IPS-18a (cell line): ENCODE data around the gene RAB11A.

Experiments
- H3K27ac ChIP-seq: one replicate; pipeline ENCODE4 v1.5.1; 2013; ENCODE audit warnings: low read length
- H3K27me3 ChIP-seq: one replicate; pipeline ENCODE4 v1.6.1; 2013; ENCODE audit warnings: mild to moderate bottlenecking, low read length; ENCODE audit not compliant: control insufficient read depth, insufficient read depth
- H3K36me3 ChIP-seq: one replicate; pipeline ENCODE4 v1.6.1; 2013; ENCODE audit warnings: low read depth, low read length; ENCODE audit not compliant: control insufficient read depth
- H3K4me1 ChIP-seq: one replicate; pipeline ENCODE4 v1.6.1; 2013; ENCODE audit warnings: low read depth, low read length; ENCODE audit not compliant: control insufficient read depth
- H3K4me3 ChIP-seq: one replicate; pipeline ENCODE4 v1.5.1; 2013; ENCODE audit warnings: low read length
- H3K9ac ChIP-seq: one replicate; pipeline ENCODE4 v1.6.1; 2013; ENCODE audit warnings: mild to moderate bottlenecking, low read length, moderate library complexity
- H3K9me3 ChIP-seq: one replicate; pipeline ENCODE4 v1.6.1; 2013; ENCODE audit warnings: low read depth, low read length; ENCODE audit not compliant: control insufficient read depth

Gene RAB11A

DNA sequence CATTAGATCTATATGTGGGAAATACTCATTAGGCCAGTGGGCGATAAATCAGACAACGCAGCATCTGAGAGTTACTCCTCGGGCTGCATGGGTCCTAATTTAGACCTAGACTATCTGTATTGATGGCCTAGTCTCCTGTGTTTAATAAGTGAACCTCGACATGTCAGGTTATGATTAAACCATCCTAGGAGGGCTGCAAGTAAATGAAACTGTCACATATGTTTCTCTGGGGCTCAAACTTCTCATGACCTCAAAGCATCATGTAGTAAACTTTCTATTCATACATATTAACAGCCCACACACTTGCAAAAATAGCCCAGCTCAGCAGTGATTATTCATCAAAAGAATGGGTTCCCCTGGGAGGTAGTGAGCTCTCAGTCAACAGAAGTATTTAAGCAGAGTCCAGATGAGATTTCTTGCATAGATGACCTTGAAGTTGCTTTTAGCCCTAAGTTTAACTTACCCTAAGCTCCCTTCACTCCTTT, 51.6 kb downstream of the RAB11A start:
- Histone ChIP-seq H3K4me3 (no peak overlapping the region), H3K9ac (no peak overlapping the region), H3K27me3 (no peaks in the 10 kb centered on the region), H3K27ac (no peak overlapping the region), H3K9me3 (no peaks in the 10 kb centered on the region), H3K36me3 (no peaks in the 10 kb centered on the region), H3K4me1 (peaks cover 3% of the 10 kb centered on the region)

DNA sequence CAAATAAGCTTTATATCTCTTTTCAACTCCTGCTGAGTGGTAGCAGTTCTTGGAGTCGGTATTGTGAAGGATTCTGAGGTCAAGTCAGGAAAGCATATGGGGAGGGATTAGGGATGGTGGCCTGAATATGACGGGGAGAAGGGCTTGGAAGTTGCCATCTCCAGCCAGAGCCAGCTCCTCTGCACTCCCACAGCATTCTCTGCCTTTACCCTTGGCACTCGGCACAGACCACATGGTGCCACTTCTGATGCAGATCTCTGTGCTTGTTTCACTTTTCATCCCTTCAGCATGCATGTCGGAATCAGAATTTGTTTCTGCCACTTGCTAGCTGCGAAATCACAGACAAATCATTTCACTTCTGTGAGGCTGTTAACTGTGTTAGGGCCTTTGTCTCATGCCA, 52.5 kb downstream of the RAB11A start:
- no peaks in the 10 kb centered on the region for H3K36me3 ChIP-seq
- no peak overlapping the region for H3K4me3 ChIP-seq
- no peak overlapping the region for H3K27ac ChIP-seq
- no peaks in the 10 kb centered on the region for H3K27me3 ChIP-seq
- no peak overlapping the region for H3K9ac ChIP-seq
- H3K9me3 ChIP-seq, result no peaks in the 10 kb centered on the region
- no peaks in the 10 kb centered on the region for H3K4me1 ChIP-seq

DNA sequence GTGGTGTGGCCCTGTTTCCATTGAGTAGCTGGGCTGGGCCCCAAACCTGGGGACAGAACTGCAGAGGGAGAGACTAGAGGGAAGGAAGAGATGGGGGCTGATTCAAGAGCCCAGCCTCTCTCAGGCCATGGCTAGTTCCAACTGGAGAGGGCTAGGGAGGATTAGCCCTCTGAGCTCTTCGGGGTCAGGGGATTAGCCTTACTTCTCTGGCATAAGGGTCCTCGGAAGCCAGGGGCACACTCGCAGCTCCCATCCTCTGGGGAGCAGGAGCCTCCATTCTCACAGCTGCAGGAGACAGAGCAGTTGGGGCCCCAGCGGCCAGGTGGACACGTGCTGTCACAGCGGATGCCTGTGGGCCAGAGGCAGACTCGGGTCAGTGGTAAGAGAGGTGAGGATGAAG, 53.3 kb downstream of the RAB11A start:
- no peak overlapping the region for H3K27ac ChIP-seq
- H3K9ac ChIP-seq, result no peak overlapping the region
- no peak overlapping the region for H3K4me3 ChIP-seq
- H3K4me1 ChIP-seq, result no peaks in the 10 kb centered on the region
- H3K36me3 ChIP-seq, result no peaks in the 10 kb centered on the region
- no peaks in the 10 kb centered on the region for H3K9me3 ChIP-seq
- H3K27me3 ChIP-seq, result no peaks in the 10 kb centered on the region

DNA sequence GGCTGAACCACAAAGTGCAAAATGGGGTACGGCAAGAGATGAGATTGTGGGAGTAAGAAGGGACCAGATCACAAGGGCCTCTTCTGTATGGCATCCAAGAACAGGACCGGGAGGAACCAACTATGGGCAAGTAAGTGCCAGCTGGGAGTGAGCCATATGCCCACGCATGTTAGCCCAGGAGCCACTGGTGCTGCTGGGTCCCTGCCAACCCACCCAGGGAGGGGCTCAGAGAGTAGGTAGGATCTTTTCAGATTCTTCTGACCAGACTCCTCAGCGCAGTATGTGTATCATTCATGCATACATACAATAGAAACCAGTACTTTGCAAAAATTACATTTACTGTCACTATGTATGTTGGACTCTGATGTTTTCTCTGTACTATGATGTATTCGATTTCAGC, 54.0 kb downstream of the RAB11A start:
- no peaks in the 10 kb centered on the region for H3K4me1 ChIP-seq
- H3K27me3 ChIP-seq, result no peaks in the 10 kb centered on the region
- no peaks in the 10 kb centered on the region for H3K36me3 ChIP-seq
- H3K27ac ChIP-seq, result no peak overlapping the region
- H3K9ac ChIP-seq, result no peak overlapping the region
- no peaks in the 10 kb centered on the region for H3K9me3 ChIP-seq
- no peak overlapping the region for H3K4me3 ChIP-seq

- H3K4me3 ChIP-seq, result no peak overlapping the region
- no peaks in the 10 kb centered on the region for H3K4me1 ChIP-seq
- no peaks in the 10 kb centered on the region for H3K36me3 ChIP-seq
- no peak overlapping the region for H3K9ac ChIP-seq
- no peak overlapping the region for H3K27ac ChIP-seq
- H3K9me3 ChIP-seq, result no peaks in the 10 kb centered on the region
- H3K27me3 ChIP-seq, result no peaks in the 10 kb centered on the region
Measured at GRCh38 chr15:65924004-65924403, 54.7 kb downstream of the RAB11A start.

GRCh38 chr15:65925338-65925737, 56.0 kb downstream of the RAB11A start:
- Histone ChIP-seq H3K9me3 (no peaks in the 10 kb centered on the region), H3K9ac (no peak overlapping the region), H3K4me3 (no peak overlapping the region), H3K36me3 (no peaks in the 10 kb centered on the region), H3K4me1 (no peaks in the 10 kb centered on the region), H3K27me3 (no peaks in the 10 kb centered on the region), H3K27ac (no peak overlapping the region)

DNA sequence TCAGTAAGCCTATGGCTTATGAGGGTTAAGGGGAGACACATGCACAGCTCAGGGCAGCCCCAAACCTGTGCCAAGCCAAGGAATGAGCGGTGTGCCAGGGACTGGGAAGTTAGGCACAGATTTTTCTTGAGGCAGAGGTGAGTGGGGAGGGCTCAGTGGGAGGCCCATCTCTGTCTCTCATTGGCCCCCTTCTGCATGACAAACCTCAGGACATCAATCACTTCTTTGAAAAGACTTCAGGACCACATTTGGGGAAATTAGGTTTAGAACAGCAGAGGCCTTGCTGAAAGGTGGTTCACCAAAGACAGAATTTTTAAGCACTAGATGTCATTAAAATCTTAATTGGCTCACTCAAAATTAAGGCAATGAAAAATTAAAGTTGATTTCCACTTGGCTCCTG, 57.2 kb downstream of the RAB11A start:
- Histone ChIP-seq H3K27me3 (no peaks in the 10 kb centered on the region), H3K27ac (no peak overlapping the region), H3K4me3 (no peak overlapping the region), H3K36me3 (no peaks in the 10 kb centered on the region), H3K4me1 (no peaks in the 10 kb centered on the region), H3K9me3 (no peaks in the 10 kb centered on the region), H3K9ac (no peak overlapping the region)

- Histone ChIP-seq H3K4me3 (no peak overlapping the region), H3K36me3 (no peaks in the 10 kb centered on the region), H3K4me1 (no peaks in the 10 kb centered on the region), H3K27ac (no peak overlapping the region), H3K9ac (no peak overlapping the region), H3K9me3 (no peaks in the 10 kb centered on the region), H3K27me3 (no peaks in the 10 kb centered on the region)
Measured at GRCh38 chr15:65926899-65927298, 57.6 kb downstream of the RAB11A start.

GRCh38 chr15:65927545-65927944, 58.3 kb downstream of the RAB11A start:
- Histone ChIP-seq H3K27ac (no peak overlapping the region), H3K36me3 (no peaks in the 10 kb centered on the region), H3K4me3 (no peak overlapping the region), H3K9ac (no peak overlapping the region), H3K4me1 (no peaks in the 10 kb centered on the region), H3K27me3 (no peaks in the 10 kb centered on the region), H3K9me3 (no peaks in the 10 kb centered on the region)

DNA sequence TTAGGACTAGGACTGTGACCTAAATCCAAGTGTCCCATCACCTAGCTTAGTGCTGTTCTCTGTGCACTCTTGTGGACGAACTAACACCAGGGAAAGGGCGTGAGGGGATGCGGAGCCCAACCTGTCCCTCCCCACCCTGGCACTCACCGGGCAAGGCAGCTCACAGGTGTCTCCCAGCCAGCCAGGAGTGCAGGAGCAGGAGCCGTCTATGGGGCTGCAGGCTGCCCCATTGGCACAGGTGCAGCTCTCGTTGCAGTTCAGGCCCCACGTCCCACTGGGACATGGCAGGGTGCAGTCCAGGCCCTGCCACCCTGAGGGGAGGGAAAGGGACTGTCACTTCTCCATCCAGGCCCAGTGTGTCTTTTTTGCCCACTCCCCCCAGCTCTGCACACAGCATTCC, 60.3 kb downstream of the RAB11A start:
- no peaks in the 10 kb centered on the region for H3K4me1 ChIP-seq
- H3K9me3 ChIP-seq, result no peaks in the 10 kb centered on the region
- no peaks in the 10 kb centered on the region for H3K27me3 ChIP-seq
- H3K9ac ChIP-seq, result no peak overlapping the region
- no peak overlapping the region for H3K27ac ChIP-seq
- no peaks in the 10 kb centered on the region for H3K36me3 ChIP-seq
- H3K4me3 ChIP-seq, result no peak overlapping the region

GRCh38 chr15:65930134-65930533, 60.8 kb downstream of the RAB11A start:
- Histone ChIP-seq H3K27ac (no peak overlapping the region), H3K9ac (no peak overlapping the region), H3K4me3 (no peak overlapping the region), H3K9me3 (no peaks in the 10 kb centered on the region), H3K36me3 (no peaks in the 10 kb centered on the region), H3K4me1 (no peaks in the 10 kb centered on the region), H3K27me3 (no peaks in the 10 kb centered on the region)

DNA sequence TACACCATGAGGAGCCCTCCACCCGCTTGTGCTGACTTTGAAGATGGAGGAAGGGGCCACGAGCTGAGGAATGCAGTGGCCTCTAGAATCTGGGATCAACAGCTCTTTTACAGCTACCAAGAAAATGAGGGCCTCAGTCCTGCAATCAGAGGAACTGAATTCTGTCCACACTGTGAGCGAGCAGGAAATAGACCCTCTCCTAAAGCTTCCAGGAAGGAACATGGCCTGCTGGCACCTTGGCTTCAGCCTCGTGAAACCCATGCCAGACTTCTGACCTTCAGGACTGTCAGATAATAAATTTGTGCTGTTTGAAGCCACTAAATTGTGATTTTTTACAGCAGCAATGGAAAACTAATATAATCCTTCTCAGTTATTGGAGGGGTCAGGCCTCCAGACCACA, 61.9 kb downstream of the RAB11A start:
- Histone ChIP-seq H3K27me3 (no peaks in the 10 kb centered on the region), H3K4me1 (no peaks in the 10 kb centered on the region), H3K9me3 (no peaks in the 10 kb centered on the region), H3K9ac (no peak overlapping the region), H3K4me3 (no peak overlapping the region), H3K36me3 (no peaks in the 10 kb centered on the region), H3K27ac (no peak overlapping the region)
